Esophagus (tissue), 2 donors: ENCODE data around the gene PTPN5. TPM values are rescaled to one million over a fixed set of nuclear protein-coding genes. Genes with fewer than 3 reads are reported as not detected.

Experiments
- H3K27ac ChIP-seq, 2 donors: one replicate each; pipeline ENCODE4 v1.5.1; 2013; ENCODE audit warnings: low read depth in 2 of 2, mild to moderate bottlenecking in 2 of 2, inconsistent platforms in 1 of 2, low read length in 1 of 2, moderate library complexity in 1 of 2
- H3K27me3 ChIP-seq, 2 donors: one replicate each; pipeline ENCODE4 v1.6.1; 2013; ENCODE audit warnings: low read length in 2 of 2, control low read depth in 1 of 2, mild to moderate bottlenecking in 1 of 2; ENCODE audit not compliant: insufficient read depth in 2 of 2, control insufficient read depth in 1 of 2
- H3K36me3 ChIP-seq, 2 donors: one replicate each; pipeline ENCODE4 v1.6.1; 2013; ENCODE audit warnings: low read length in 1 of 2; ENCODE audit not compliant: control insufficient read depth in 2 of 2, insufficient read depth in 2 of 2
- H3K4me1 ChIP-seq, 2 donors: one replicate each; pipeline ENCODE4 v1.6.1; 2013; ENCODE audit warnings: low read length in 1 of 2; ENCODE audit not compliant: control insufficient read depth in 2 of 2, insufficient read depth in 2 of 2
- H3K4me3 ChIP-seq, 2 donors: one replicate each; pipeline ENCODE4 v1.5.1; 2013; ENCODE audit warnings: low read length in 2 of 2, mild to moderate bottlenecking in 2 of 2, low read depth in 1 of 2, moderate library complexity in 1 of 2
- H3K9me3 ChIP-seq, 2 donors: one replicate each; pipeline ENCODE4 v1.6.1; 2013; ENCODE audit warnings: mild to moderate bottlenecking in 2 of 2, low read depth in 1 of 2, low read length in 1 of 2, moderate library complexity in 1 of 2; ENCODE audit not compliant: control insufficient read depth in 2 of 2, insufficient read depth in 1 of 2
- WGBS, 2 donors: extraction: QIAGEN DNeasy Blood & Tissue Kit; methylation state at CpG; one replicate each; pipeline ENCODE4 v1.1.7; 2013; 5-methylcytosine and 5-hydroxymethylcytosine counted together
- polyA plus RNA-seq, 2 donors: library from polyadenylated mRNA; stranded (reverse); fragments of 200-250 nt; gene quantifications; one replicate each; pipeline ENCODE4 v1.2.3, GENCODE V29; 2013
- donor health status: healthy with polysubstance abuse.
- donor health status: Bipolar disorder and iron deficiency.

PTPN5 gene
- polyA plus RNA-seq, 2 donors, result 0.21 to 0.47 TPM

DNA sequence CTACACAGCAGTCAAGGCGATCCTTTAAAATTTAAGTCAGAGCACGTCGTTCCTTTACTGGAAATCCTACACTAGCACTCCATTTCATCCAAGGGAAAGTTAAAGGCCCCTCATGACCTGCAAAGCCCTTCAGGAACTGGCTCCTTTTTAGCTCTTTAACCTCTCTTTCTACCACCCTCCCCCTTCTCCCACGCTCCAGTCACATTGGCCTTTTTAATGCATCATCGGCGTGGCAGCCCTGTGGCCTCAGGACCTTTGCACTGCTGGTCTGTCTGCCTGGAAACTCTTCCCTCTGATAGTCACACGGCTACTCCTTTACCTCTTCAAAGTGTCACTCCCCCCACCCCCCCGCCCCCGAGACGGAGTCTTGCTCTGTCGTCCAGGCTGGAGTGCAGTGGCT lies 1.2 kb upstream of the PTPN5 start:
- no peak overlapping the region for H3K4me3 ChIP-seq
- no peaks in the 10 kb centered on the region for H3K9me3 ChIP-seq
- peaks cover 3 to 4% of the 10 kb centered on the region in 2 donors for H3K4me1 ChIP-seq
- WGBS, 2 donors, result 62 to 68% methylated on average over 11 of the region's 11 CpGs
- H3K27me3 ChIP-seq, result peaks cover 9 to 10% of the 10 kb centered on the region in 2 donors
- H3K36me3 ChIP-seq, result no peaks in the 10 kb centered on the region
- no peak overlapping the region for H3K27ac ChIP-seq

DNA sequence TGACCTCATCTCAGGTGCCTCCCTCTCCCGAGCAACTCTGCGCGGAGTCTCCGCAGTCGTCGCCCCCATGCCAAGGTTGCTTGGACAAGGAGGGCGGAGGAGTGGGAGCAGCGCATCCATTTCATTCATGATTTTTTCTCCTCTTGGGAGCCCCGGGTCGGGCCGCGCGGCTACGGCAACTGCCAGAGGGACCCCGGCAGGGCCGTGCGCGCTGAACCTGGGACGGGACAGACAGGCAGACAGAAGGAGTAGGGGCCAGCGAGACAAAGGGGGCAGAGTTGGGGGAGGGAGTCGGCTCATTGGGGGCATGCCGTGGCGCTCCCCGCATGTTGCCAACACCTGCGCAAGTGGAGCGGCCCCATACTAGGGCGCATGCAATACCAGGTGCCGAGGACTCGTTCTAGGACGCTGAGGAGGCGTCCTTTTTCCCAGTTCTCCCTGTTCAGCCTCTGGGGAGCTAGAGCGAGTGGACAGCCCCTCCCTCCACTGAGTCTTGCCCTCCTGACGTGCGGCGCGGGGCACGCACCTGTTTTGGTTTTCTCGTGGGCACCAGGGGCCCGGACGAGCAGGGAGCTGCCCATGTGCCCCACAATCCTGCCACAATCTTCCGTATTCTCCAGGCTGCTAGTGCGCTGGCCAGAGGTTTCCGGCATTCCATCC lies 501 bp upstream of the PTPN5 start:
- 2% methylated on average over 43 of the region's 43 CpGs for WGBS, 2 donors
- peak overlapping the region in 1 of 2 donors; percentile 28 for H3K4me3 ChIP-seq
- no peaks in the 10 kb centered on the region for H3K9me3 ChIP-seq
- no peaks in the 10 kb centered on the region for H3K36me3 ChIP-seq
- no peak overlapping the region for H3K27ac ChIP-seq
- peaks cover 3 to 4% of the 10 kb centered on the region in 2 donors for H3K4me1 ChIP-seq
- H3K27me3 ChIP-seq, result peaks cover 9 to 10% of the 10 kb centered on the region in 2 donors

DNA sequence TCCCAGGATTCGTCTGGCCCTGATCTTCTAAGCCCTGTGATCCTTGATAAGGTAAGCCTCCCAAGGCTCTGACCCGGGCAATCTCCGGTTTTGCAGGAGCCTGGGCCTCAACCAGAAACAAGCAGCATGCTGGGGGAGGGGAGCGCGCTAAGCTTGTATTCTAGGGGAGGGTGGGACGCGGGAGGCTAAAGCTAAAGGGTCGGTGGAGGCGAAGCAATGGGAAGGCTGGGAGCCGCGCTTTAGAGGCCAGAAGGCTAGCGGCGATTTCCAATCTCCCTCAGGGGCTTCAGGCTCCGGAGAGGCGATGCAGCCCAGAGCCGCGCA lies 753 bp downstream of the PTPN5 start:
- peaks cover 9 to 10% of the 10 kb centered on the region in 2 donors for H3K27me3 ChIP-seq
- H3K27ac ChIP-seq, result no peak overlapping the region
- H3K36me3 ChIP-seq, result no peaks in the 10 kb centered on the region
- no peaks in the 10 kb centered on the region for H3K9me3 ChIP-seq
- WGBS, 2 donors, result 8 to 9% methylated on average over 17 of the region's 17 CpGs
- H3K4me3 ChIP-seq, result no peak overlapping the region
- peaks cover 3 to 4% of the 10 kb centered on the region in 2 donors for H3K4me1 ChIP-seq

DNA sequence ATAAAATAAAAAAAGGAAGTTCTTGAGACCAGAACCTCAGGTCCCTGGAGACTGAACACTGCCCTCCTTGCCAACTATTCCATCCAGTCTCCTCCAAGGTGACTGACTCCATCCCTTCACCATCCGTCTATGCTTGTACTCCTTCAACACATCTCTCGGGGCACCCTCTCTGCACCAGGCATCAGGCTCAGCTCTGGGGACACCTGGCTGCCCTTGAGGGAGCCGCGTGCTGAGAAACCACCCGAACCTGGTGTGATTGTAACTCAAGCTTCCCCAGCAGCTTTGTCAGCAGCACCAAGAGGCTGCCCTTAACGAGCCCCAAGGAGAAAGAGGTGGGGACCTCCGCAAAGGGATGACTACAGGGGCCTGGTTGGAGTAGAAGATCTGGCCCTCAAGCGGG lies 1.7 kb downstream of the PTPN5 start:
- H3K4me1 ChIP-seq, result peaks cover 3 to 4% of the 10 kb centered on the region in 2 donors
- no peaks in the 10 kb centered on the region for H3K36me3 ChIP-seq
- H3K27ac ChIP-seq, result no peak overlapping the region
- peaks cover 9 to 10% of the 10 kb centered on the region in 2 donors for H3K27me3 ChIP-seq
- no peaks in the 10 kb centered on the region for H3K9me3 ChIP-seq
- H3K4me3 ChIP-seq, result no peak overlapping the region
- WGBS, 2 donors, result 69 to 70% methylated on average over 8 of the region's 8 CpGs

DNA sequence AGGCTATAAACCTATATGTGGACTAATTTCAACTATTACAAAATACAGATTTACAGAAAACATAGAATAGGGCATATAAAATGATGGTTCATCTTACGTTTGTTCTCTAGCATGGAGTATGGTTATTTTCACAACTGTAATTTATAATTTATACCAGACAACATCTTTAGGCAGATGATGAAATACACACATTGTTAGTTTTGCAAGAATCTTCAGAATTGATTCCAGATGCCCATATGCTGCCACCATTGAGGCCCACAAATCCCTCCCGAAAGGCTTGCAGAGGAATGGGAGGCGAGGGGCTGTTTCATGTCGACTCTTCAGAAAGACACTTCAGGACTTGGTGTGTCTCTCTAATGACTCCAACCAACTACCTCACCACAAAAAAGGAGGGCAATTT lies 6.2 kb downstream of the PTPN5 start:
- Histone ChIP-seq H3K27ac (no peak overlapping the region), H3K36me3 (no peaks in the 10 kb centered on the region), H3K4me1 (no peaks in the 10 kb centered on the region), H3K9me3 (no peaks in the 10 kb centered on the region), H3K4me3 (no peak overlapping the region), H3K27me3 (no peaks in the 10 kb centered on the region)
- 86 to 88% methylated on average over 4 of the region's 4 CpGs for WGBS, 2 donors

DNA sequence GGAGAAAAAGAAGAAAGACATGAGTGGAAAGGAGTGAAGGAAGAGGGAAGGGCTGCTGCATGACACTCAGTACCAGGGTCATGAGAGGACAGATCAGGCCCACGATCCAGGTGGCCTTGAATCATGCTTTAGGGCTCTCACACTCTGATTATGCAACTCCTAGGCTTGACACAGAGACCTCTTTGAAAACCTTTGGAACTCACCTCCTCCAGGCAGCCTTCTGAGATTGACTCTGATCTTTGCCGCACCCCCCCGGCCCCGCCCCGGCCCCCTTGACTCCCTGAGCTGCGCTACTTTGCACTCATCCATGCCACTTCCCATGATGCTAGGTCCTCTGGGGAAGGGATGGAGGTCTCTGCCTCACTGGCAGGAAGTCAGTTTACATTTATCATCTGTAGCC lies 10.7 kb downstream of the PTPN5 start:
- WGBS, 2 donors, result 81 to 83% methylated on average over 6 of the region's 6 CpGs
- no peaks in the 10 kb centered on the region for H3K9me3 ChIP-seq
- H3K4me3 ChIP-seq, result no peak overlapping the region
- H3K27ac ChIP-seq, result no peak overlapping the region
- H3K27me3 ChIP-seq, result no peaks in the 10 kb centered on the region
- no peaks in the 10 kb centered on the region for H3K4me1 ChIP-seq
- H3K36me3 ChIP-seq, result no peaks in the 10 kb centered on the region

DNA sequence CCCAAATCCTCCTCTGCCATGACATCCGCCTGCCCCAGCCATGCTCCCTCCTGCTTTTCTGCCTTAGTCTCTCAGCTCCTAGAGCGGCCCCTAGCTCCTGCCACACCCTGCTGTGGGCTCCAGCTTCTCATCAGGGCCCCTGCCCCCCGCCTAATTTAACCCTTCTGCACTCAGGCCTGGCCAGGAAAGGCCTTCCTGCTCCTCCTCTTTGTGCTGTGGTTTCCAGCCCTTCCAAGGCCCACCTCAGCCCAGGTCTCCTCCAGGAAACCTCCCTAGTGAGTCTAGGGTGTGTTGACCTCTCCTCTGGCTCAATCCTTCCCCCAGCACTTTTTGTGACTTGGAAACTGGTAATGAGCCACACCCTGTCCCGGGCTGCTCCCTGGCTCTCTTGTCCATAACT lies 11.3 kb downstream of the PTPN5 start:
- Histone ChIP-seq H3K27ac (no peak overlapping the region), H3K4me1 (no peaks in the 10 kb centered on the region), H3K27me3 (no peaks in the 10 kb centered on the region), H3K4me3 (no peak overlapping the region), H3K36me3 (no peaks in the 10 kb centered on the region), H3K9me3 (no peaks in the 10 kb centered on the region)
- 51 to 53% methylated on average over 4 of the region's 4 CpGs for WGBS, 2 donors

DNA sequence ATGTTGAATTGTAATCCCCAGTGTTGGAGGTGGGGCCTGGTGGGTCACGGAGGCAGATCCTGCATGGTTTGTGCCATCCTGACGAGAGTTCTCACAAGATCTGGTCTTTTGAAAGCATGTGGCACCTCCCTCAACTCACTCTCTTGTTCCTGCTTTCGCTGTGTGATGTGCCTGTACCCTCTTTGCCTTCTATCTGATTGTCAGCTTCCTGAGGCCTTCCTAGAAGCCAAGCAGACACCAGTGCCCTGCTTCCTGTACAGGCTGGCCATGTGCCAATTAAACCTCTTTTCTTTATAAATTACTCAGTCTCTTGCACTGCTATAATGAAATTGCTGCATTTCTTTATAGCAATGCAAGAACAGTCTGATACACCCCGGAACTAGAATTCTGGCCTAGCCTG lies 13.1 kb downstream of the PTPN5 start:
- H3K27me3 ChIP-seq, result no peaks in the 10 kb centered on the region
- 86 to 87% methylated on average over 4 of the region's 4 CpGs for WGBS, 2 donors
- H3K9me3 ChIP-seq, result no peaks in the 10 kb centered on the region
- no peak overlapping the region for H3K4me3 ChIP-seq
- no peaks in the 10 kb centered on the region for H3K36me3 ChIP-seq
- H3K4me1 ChIP-seq, result no peaks in the 10 kb centered on the region
- H3K27ac ChIP-seq, result no peak overlapping the region

DNA sequence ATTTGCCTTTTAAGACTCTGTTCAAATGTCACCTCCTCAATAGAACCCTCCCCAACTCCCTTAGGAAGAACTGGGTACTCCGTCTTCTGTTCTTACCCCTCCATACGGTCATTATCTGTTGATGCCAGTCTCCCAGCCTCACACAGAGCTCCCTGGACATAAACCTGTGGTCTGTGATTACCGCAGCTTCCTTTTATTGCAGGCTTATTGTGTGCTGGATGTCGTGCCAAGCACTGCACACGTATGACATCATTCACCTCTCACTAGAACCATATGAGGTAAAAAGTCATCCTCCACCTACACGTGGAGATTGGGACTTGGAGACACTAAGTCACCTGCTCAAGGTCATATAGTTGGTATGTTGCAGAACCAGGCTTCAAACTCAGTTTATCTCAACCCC lies 15.3 kb downstream of the PTPN5 start:
- H3K9me3 ChIP-seq, result no peaks in the 10 kb centered on the region
- no peaks in the 10 kb centered on the region for H3K36me3 ChIP-seq
- H3K4me1 ChIP-seq, result no peaks in the 10 kb centered on the region
- H3K27ac ChIP-seq, result no peak overlapping the region
- no peak overlapping the region for H3K4me3 ChIP-seq
- H3K27me3 ChIP-seq, result no peaks in the 10 kb centered on the region
- WGBS, 2 donors, result 71 to 76% methylated on average over 6 of the region's 6 CpGs

DNA sequence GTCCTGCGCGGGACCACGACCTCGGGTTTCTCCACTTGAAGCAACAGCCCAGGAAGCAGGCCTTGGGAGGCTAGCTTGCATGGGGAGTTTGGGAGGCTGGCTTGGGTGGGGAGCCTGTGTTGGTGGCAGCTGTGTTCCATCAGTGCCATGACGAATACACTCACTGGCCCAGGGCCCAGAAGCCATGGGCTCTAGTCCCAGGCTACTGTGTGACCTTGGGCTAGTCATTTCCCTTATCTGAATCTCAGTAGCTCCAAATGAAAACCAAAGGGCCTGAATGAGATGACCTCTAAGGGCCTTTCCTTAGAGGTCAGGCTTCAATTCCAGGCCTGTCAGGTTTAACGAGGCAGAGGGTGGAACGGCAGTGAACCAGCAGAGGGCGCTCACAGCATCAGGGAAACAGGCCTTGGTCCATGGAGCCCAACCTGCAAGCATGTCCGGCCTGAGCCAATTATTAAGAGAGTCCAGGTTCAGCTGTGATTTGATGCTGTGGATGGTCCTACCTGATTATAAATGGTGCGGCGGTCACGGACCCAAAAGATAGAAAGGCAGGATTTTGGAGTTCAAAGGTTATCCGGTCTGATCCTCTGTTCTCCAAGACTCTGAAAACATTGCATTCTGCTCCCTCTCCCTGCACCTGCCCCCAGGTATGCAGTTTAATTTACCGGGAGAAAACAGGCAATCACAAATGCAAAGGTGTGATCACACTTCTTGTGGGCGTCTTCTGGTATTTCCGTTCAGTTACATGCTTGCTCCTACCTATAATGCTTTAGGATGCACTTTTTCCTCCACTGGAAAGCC lies 15.9 kb downstream of the PTPN5 start:
- Histone ChIP-seq H3K27me3 (no peaks in the 10 kb centered on the region), H3K4me3 (no peak overlapping the region), H3K9me3 (peaks cover 0 to 2% of the 10 kb centered on the region in 2 donors), H3K27ac (no peak overlapping the region), H3K36me3 (no peaks in the 10 kb centered on the region), H3K4me1 (no peaks in the 10 kb centered on the region)
- WGBS, 2 donors, result 51 to 53% methylated on average over 16 of the region's 16 CpGs
